GM20000 (cell line): Measurements from ENCODE around the gene TKTL1.

Experiments used
- DNase-seq: peaks from one replicate; pipeline ENCODE4 v3.0.0; 2012; ENCODE audit warnings: low spot score
- TF ChIP-seq, protein P1 (sequence below): IDR thresholded peaks from 2 replicates; pipeline ENCODE4 v1.5.1; 2012; ENCODE audit warnings: mild to moderate bottlenecking, control low read depth; ENCODE audit errors: extremely low read depth, missing control alignments

Gene TKTL1

DNA sequence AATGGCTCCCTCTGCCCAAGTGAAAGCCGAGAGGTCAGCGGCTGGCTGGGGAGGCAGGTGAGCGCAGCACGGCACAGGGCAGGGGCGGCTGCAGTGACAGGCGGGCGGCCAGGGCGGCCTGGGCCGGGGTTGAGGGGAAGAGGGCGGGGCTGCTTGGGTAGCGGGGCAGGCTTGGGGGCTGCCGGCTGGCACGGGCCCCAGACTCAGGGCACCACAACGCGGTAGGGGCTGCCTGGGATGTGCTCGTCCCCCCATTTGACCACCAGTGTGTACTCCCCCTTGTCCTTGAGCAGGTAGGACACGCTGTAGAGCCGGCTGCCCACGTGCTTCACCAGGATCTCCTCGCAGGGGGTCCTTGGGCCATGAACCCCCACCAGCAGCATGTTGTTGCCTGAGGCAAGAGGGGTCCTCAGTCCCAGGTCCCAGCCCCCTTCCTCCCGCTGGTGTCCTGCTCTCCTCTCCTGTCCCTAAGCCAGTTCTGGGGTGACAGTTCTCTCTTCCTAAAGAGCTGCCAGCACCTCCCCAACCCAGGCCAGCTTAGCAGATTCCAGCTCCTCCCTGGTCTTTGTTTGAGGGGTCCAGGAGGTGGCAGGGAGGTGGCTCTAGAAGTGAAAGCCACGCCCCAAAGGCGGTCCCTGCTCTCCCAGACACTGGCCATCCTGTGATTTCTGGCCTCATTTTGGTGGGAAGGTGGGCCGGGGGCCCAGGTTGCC lies 53.2 kb downstream of the TKTL1 start:
- DNase-seq, result no peak
- TF ChIP-seq, protein P1, sequence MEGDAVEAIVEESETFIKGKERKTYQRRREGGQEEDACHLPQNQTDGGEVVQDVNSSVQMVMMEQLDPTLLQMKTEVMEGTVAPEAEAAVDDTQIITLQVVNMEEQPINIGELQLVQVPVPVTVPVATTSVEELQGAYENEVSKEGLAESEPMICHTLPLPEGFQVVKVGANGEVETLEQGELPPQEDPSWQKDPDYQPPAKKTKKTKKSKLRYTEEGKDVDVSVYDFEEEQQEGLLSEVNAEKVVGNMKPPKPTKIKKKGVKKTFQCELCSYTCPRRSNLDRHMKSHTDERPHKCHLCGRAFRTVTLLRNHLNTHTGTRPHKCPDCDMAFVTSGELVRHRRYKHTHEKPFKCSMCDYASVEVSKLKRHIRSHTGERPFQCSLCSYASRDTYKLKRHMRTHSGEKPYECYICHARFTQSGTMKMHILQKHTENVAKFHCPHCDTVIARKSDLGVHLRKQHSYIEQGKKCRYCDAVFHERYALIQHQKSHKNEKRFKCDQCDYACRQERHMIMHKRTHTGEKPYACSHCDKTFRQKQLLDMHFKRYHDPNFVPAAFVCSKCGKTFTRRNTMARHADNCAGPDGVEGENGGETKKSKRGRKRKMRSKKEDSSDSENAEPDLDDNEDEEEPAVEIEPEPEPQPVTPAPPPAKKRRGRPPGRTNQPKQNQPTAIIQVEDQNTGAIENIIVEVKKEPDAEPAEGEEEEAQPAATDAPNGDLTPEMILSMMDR, result no peak

DNA sequence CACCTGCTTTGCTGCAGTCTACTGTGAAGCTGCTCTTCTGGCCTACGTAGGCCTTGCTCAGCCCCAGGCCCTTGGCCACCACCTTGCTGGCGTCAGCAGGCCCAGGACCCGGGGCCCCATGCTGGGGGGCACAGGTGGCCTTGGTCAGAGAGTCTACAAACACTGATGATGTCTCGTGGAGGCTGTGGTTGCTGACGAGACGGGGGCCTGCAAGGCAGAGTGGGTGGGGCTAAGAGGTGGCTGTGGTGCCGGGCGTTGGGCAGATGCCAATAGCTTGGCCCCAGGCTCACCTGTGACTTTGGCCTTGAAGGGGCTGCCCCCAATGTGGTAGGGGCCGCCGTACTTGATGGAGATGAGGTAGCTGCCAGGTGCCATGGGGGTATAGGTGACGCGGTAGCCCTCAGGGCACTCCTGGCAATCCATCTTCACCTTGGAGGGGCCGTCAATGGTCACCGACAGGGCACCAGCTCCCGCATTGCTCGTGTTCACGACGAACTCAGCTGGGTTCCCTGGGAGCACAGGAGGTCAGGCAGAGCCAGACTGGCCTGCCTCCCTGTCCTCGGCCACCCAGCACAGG lies 53.9 kb downstream of the TKTL1 start:
- TF ChIP-seq, protein P1, result no peak
- no peak for DNase-seq

DNA sequence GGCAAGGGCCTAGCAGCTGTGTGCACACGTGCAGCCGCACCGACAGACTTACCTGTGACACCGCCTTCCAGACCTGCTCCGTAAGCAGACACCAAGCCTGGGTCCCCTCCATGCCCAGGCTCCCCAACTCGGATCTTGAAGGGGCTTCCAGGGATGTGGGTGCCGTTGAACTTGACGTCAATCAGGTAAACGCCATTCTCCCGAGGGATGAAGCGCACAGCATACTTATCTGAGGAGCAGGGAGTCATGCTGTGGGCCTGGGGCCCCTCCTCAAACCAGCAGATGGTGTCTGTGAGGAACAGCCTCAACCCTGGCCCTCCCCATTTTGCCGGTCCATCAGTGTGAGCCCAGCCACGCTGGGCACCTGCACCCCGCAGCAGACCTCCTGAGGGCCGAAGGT lies 54.4 kb downstream of the TKTL1 start:
- no peak for DNase-seq
- TF ChIP-seq, protein P1, result no peak

DNA sequence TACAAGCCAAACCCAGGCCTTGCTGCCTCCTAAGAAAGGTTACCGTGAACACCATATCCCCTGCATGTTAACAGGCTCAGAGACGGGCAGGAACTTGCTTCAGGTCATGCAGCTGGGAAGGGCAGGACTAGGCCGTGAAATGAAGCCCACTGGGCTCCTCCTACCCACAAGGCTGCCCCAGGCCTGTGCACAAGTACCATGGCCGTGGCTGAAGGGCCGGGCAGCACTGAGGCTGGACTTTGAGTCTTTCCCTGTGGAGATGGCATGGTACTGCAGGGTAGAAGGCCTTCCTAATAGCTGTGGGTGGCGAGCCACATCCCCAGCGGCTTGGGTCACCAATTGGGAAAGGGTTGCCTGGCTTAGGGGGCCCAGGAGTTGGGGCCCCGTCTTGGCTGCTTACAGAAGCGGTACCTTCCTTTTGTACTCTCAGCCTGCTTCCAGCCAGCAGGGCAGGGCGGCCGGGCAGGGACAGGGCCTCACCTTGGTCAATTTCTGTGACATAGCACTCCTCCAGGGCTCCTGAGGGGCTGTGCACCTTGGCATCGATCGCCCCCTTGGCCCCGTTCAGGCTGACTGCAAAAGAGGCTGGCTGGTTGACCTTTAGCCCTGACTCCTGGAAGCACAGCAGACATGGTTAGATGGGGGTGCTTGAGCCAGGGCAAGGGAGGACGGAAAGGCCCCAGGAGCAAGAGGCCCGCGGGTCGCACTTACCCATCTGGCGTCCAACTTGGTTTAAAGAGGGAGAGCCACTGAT lies 55.0 kb downstream of the TKTL1 start:
- DNase-seq, result no peak
- TF ChIP-seq, protein P1, result no peak

DNA sequence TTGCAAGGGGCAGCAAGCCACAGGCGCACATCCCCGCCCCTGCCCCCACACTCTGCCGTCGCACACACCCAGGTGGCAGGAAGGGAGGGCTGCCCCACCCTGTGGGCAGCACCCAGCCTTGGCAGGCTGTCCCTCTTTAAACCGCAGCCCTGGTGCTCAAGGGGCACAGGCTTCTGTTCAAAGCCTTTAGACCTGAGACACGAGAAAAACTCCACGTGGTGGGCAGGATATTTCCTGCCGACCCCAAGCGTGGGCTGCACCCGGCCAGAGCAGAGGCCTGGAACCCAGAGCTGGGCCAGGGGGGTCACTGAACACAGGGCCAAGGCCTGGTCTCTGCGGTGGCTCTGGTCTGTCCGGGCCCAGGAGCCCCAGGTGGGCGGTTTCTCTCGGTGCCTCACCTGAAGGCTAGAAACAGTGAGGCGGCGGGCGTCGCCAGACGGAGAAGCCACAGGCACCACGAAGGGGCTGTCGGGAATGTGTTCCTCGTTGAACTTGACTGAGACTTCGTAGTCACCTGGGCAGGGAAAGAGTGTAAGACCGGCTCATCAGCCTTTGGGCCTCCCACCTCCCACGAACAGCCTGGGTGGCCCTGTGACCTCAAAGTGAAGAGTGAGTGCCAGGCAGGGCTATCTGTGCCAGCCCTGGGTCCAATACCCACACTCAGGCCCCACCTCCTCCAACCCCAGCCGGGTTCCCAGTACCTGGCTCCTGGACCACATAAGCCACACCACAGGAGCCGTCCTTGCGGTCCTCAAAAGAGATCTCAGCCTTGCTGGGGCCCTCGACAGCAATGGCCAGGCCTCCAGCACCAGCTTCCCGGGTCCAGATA lies 55.8 kb downstream of the TKTL1 start:
- TF ChIP-seq, protein P1, result no peak
- DNase-seq, result no peak

DNA sequence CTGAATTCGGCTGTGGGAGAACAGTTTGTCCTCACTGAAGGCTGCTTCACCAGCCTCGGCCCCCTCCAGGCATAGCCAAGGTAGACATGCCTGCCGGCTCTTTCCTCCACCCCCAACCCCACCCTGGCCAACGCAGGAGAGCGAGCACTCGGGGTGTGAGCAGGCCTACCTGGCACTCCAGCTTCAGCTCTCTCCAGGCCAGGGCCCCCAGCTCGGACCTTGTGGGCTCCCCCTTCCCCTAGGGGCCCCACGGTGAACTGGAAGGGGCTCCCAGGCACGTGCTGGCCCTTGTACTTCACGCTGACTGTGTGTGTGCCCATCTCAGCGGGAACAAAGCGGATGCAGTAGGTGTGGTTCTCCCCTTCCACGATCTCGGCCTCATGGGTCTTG lies 56.4 kb downstream of the TKTL1 start:
- DNase-seq, result no peak
- TF ChIP-seq, protein P1, result no peak
